K562 (cell line): Measurements from ENCODE around the gene CPN2. TPM values are rescaled to one million over a fixed set of nuclear protein-coding genes. Genes with fewer than 3 reads are reported as not detected.

Experiments used
- ATAC-seq: fragments of 200-7000 bp; cut with Tn5 transposase; 3 replicates; pipeline ENCODE4 v1.9.1; 2020; ENCODE audit warnings: moderate library complexity
- BruUV-seq: library from RNA; stranded (reverse); fragments of 400-500 nt; replicated peaks from 2 replicates; lab custom pipeline; 2021; lab: Mats Ljungman, UMichigan
- CTCF ChIA-PET: fragments of 300-600 bp; formaldehyde crosslinking; extraction: SDS; loops from one replicate; lab custom pipeline; 2021; ENCODE audit warnings: low intra/inter-chr PET ratio; lab: Yijun Ruan, JAX
- POLR2A ChIA-PET: fragments of 300-600, 350-650 bp; sonication (Branson Sonifier 250); formaldehyde crosslinking; extraction: SDS; loops from one replicate; lab custom pipeline; 2021; ENCODE audit warnings: antibody characterized with exemption, inconsistent platforms; lab: Yijun Ruan, JAX
- DNase-seq, 4 experiments: peaks; one replicate each; pipeline versions ENCODE4 v3.0.0 to v3.0.0-alpha.2; 2011 to 2018; ENCODE audit warnings: low spot score in 3 of 4, mixed read lengths in 3 of 4; ENCODE audit errors: extremely low read depth in 1 of 4
- FAIRE-seq: peaks from 2 replicates; lab custom pipeline; 2011; peaks lifted over from hg19 to GRCh38; lab: Jason Lieb, UNC
- H2AFZ ChIP-seq: 2 replicates; pipeline ENCODE4 v1.6.0; 2011; ENCODE audit warnings: low read depth, low read length, control low read depth, inconsistent platforms
- H3K27ac ChIP-seq: fragments of 200-600 bp; 3 replicates; pipeline ENCODE4 v1.8.0; 2011; ENCODE audit warnings: low read depth, mild to moderate bottlenecking, control low read depth, inconsistent platforms, low read length, moderate library complexity, mixed read lengths; ENCODE audit errors: extremely low read depth
- H3K27me3 ChIP-seq, 2 experiments: fragments of 300-600 bp in 1 of 2; 2 replicates in 1 of 2; 3 replicates in 1 of 2; pipeline versions ENCODE4 v1.6.0 to v1.8.0; 2011; ENCODE audit warnings: inconsistent platforms in 2 of 2, low read length in 2 of 2, mild to moderate bottlenecking in 1 of 2, mixed read lengths in 1 of 2, moderate library complexity in 1 of 2; ENCODE audit not compliant: control insufficient read depth in 2 of 2, insufficient read depth in 2 of 2
- H3K36me3 ChIP-seq: fragments of 300-600 bp; 3 replicates; pipeline ENCODE4 v1.8.0; 2011; ENCODE audit warnings: mild to moderate bottlenecking, low read length, inconsistent platforms; ENCODE audit not compliant: control insufficient read depth, insufficient read depth
- H3K4me1 ChIP-seq, 2 experiments: fragments of 200-600 bp in 1 of 2; replicated peaks in 1 of 2; 2 replicates in 1 of 2; 3 replicates in 1 of 2; pipeline versions ENCODE4 v1.5.1 to v1.8.0; 2011; ENCODE audit warnings: inconsistent platforms in 2 of 2, low read length in 2 of 2, mild to moderate bottlenecking in 1 of 2, mixed read lengths in 1 of 2, moderate library complexity in 1 of 2; ENCODE audit not compliant: control insufficient read depth in 2 of 2, insufficient read depth in 2 of 2
- H3K4me2 ChIP-seq: 2 replicates; pipeline ENCODE4 v1.6.1; 2011; ENCODE audit warnings: low read length, control low read depth, inconsistent platforms, mixed read lengths; ENCODE audit not compliant: insufficient read depth
- H3K4me3 ChIP-seq: fragments of 200-600 bp; sonication (generic), shearing (Covaris generic); 2 replicates; pipeline ENCODE4 v1.5.1; 2016; ENCODE audit warnings: control low read depth, inconsistent platforms
- H3K79me2 ChIP-seq: fragments of 200-600 bp; 3 replicates; pipeline ENCODE4 v1.8.0; 2011; ENCODE audit warnings: low read length, inconsistent platforms; ENCODE audit not compliant: control insufficient read depth, insufficient read depth
- H3K9ac ChIP-seq, 2 experiments: 2 replicates each; pipeline versions ENCODE4 v1.6.0 to v1.6.1; 2011; ENCODE audit warnings: low read depth in 2 of 2, low read length in 2 of 2, control low read depth in 1 of 2, inconsistent platforms in 1 of 2, mild to moderate bottlenecking in 1 of 2, mixed read lengths in 1 of 2; ENCODE audit not compliant: insufficient read depth in 1 of 2
- H3K9me1 ChIP-seq: one replicate; pipeline ENCODE4 v1.6.0; 2011; ENCODE audit warnings: inconsistent platforms, mild to moderate bottlenecking, low read length, moderate library complexity; ENCODE audit not compliant: control insufficient read depth, insufficient read depth
- H3K9me3 ChIP-seq: replicated peaks from 2 replicates; pipeline ENCODE4 v1.5.1; 2011; ENCODE audit warnings: low read depth, low read length, inconsistent platforms; ENCODE audit not compliant: control insufficient read depth, insufficient read depth
- H4K20me1 ChIP-seq: replicated peaks from 2 replicates; pipeline ENCODE4 v1.6.1; 2011; ENCODE audit warnings: low read length, inconsistent platforms, mixed read lengths; ENCODE audit not compliant: control insufficient read depth, insufficient read depth
- CBFB ChIP-seq: sonication (generic); formaldehyde crosslinking; IDR thresholded peaks from 2 replicates; pipeline ENCODE4 v1.4.0; 2020; ENCODE audit warnings: mild to moderate bottlenecking, missing genetic modification reagents
- HMG20A ChIP-seq: fragments of 450-650 bp; formaldehyde crosslinking; conservative IDR thresholded peaks from 2 replicates; pipeline ENCODE4 v1.4.0; 2020; ENCODE audit warnings: mild to moderate bottlenecking, mixed read lengths
- HNRNPLL ChIP-seq: fragments of 200-400 bp; formaldehyde crosslinking; IDR thresholded peaks from 2 replicates; pipeline ENCODE4 v1.6.1; 2017; ENCODE audit warnings: low read length, low read depth, mild to moderate bottlenecking; ENCODE audit not compliant: poor library complexity, severe bottlenecking
- NFE2 ChIP-seq: IDR thresholded peaks from 2 replicates; pipeline ENCODE4 v1.6.1; 2014; ENCODE audit warnings: antibody characterized with exemption, low read depth
- PHF8 ChIP-seq: fragments of 200-600 bp; sonication (generic); IDR thresholded peaks from 2 replicates; pipeline ENCODE4 v1.6.1; 2012; ENCODE audit warnings: mixed run types, mild to moderate bottlenecking, inconsistent platforms, low read length, moderate library complexity, borderline replicate concordance
- ZNF143 ChIP-seq: sonication (generic); formaldehyde crosslinking; IDR thresholded peaks from 2 replicates; pipeline ENCODE4 v1.9.0; 2022; ENCODE audit warnings: mild to moderate bottlenecking, missing genetic modification reagents
- ZNF165 ChIP-seq: fragments of 250-450 bp; sonication (Bioruptor Pico); IDR thresholded peaks from 2 replicates; pipeline ENCODE4 v1.4.0; 2020; ENCODE audit warnings: borderline replicate concordance
- ZNF24 ChIP-seq: fragments of 450-650 bp; IDR thresholded peaks from 2 replicates; pipeline ENCODE4 v1.6.1; 2016
- WGBS: fragments of 100-300 bp; shearing (Covaris generic); methylation state at CpG from one replicate; pipeline ENCODE4 v1.1.6; 2016; ENCODE audit warnings: low coverage, mixed read lengths; ENCODE audit not compliant: insufficient coverage; ENCODE audit errors: missing lambda C conversion rate; 5-methylcytosine and 5-hydroxymethylcytosine counted together
- in situ Hi-C: fragments of 300-500 bp; cut with MboI; formaldehyde crosslinking; loops from 4 replicates; pipeline ENCODE4 v1.15.0; 2018; ENCODE audit warnings: inconsistent platforms, mixed read lengths
- intact Hi-C: fragments of 100-400 bp; cut with micrococcal nuclease; formaldehyde crosslinking; loops from 2 replicates; pipeline ENCODE4 v1.14.2; 2022
- polyA plus RNA-seq, 8 experiments: library from polyadenylated mRNA; depleted of rRNA in 4 of 8; stranded (reverse) in 5 of 8; unstranded in 3 of 8; fragments of >200 nt; fragmentation: Nextera tagmentation in 2 of 8; fragmentation: Illumina TruSeq in 1 of 8; extraction: Ambion mirVana in 2 of 8; extraction: Trizol in 1 of 8; gene quantifications; 2 replicates each; pipeline versions ENCODE4 v1.2.1 to v1.2.3, GENCODE V29; 2011 to 2014; ENCODE audit warnings: inconsistent platforms in 1 of 8, missing spikeins in 1 of 8
- total RNA-seq, 7 experiments: library from RNA; depleted of rRNA in 6 of 7; stranded (reverse); fragments of >200 nt in 6 of 7; fragmentation: Illumina TruSeq in 2 of 7; extraction: Trizol in 2 of 7; gene quantifications; 2 replicates each; pipeline versions ENCODE4 v1.2.1 to v1.2.3, GENCODE V29; 2011 to 2021; ENCODE audit warnings: low replicate concordance in 1 of 7
- TF ChIP-seq, protein P1 (sequence below), 2 experiments: fragments of 450-650 bp in 1 of 2; IDR thresholded peaks; 2 replicates each; pipeline ENCODE4 v1.6.1; 2011 to 2017; ENCODE audit warnings: low read depth in 2 of 2, antibody characterized with exemption in 1 of 2, borderline replicate concordance in 1 of 2, low read length in 1 of 2, mild to moderate bottlenecking in 1 of 2, mixed read lengths in 1 of 2; ENCODE audit not compliant: control insufficient read depth in 1 of 2
- TF ChIP-seq, protein P2 (sequence below): conservative IDR thresholded peaks from 2 replicates; pipeline ENCODE4 v1.6.1; 2011; ENCODE audit warnings: low read depth, mild to moderate bottlenecking, low read length; ENCODE audit not compliant: control insufficient read depth
- TF ChIP-seq, protein P3 (sequence below): fragments of 250-450 bp; sonication (Bioruptor Pico); IDR thresholded peaks from 2 replicates; pipeline ENCODE4 v1.5.0; 2022; ENCODE audit warnings: mild to moderate bottlenecking
- TF ChIP-seq, protein P4 (sequence below): fragments of 150-350 bp; IDR thresholded peaks from 2 replicates; pipeline ENCODE4 v1.6.1; 2014; ENCODE audit warnings: low read depth, mild to moderate bottlenecking, low read length, borderline replicate concordance

The CPN2 gene
- total and polyA plus RNA-seq, 9 of the 15 experiments (the other 6 are each of a cell fraction or from before 2014, with no cell fraction given), result not detected

DNA sequence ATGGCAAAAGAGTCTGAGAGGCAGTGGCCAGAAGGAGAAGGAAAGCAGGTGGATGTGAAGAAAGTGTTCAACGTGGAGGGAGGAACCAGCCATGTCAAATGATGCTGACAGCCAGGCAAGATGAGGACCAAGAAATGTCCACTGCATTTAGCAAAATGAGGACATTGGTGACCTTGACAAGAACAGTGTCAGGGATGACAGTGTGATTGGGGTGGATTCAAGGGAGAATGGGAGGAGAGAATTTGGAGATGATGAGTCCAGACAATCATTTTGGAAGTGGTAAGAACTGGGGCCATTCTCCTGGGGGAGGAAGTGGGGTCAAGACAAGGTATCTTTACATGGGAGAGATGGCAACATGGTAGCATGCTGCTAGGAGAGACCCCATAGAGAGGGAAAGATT is 47.4 kb downstream of the CPN2 start:
- no peak overlapping the region for H3K9ac ChIP-seq
- no peaks in the 10 kb centered on the region for H3K36me3 ChIP-seq
- H3K4me2 ChIP-seq, result no peak overlapping the region
- H3K27ac ChIP-seq, result no peak overlapping the region
- H2AFZ ChIP-seq, result no peak overlapping the region
- CTCF ChIA-PET, result no interaction called here
- H3K4me1 ChIP-seq, result peaks cover 0 to 5% of the 10 kb centered on the region in 2 experiments; a peak in 3 of 5 replicates
- H3K79me2 ChIP-seq, result no peaks in the 10 kb centered on the region
- H3K27me3 ChIP-seq, result no peaks in the 10 kb centered on the region; a peak in 1 of 5 replicates
- H3K9me1 ChIP-seq, result no peaks in the 10 kb centered on the region
- H3K9me3 ChIP-seq, result no peaks in the 10 kb centered on the region; the same call in 1 of the 2 replicates
- no peak overlapping the region for H3K4me3 ChIP-seq
- in situ Hi-C loops (loop anchor here (25.0 kb wide), 1 partner anchor 1491 kb away; no protein-coding TSS in a partner anchor), intact Hi-C loops (no loop called here)
- FAIRE-seq, result no peak
- H4K20me1 ChIP-seq, result no peaks in the 10 kb centered on the region
- 0% methylated on average over 1 of the region's 1 CpG for WGBS
- ATAC-seq, result no peak
- no TSS peak for BruUV-seq
- no peak for DNase-seq
- POLR2A ChIA-PET, result no interaction called here
- TF ChIP-seq ZNF143 (CRISPR knock-in tag), result no peak
- TF ChIP-seq, protein P1, sequence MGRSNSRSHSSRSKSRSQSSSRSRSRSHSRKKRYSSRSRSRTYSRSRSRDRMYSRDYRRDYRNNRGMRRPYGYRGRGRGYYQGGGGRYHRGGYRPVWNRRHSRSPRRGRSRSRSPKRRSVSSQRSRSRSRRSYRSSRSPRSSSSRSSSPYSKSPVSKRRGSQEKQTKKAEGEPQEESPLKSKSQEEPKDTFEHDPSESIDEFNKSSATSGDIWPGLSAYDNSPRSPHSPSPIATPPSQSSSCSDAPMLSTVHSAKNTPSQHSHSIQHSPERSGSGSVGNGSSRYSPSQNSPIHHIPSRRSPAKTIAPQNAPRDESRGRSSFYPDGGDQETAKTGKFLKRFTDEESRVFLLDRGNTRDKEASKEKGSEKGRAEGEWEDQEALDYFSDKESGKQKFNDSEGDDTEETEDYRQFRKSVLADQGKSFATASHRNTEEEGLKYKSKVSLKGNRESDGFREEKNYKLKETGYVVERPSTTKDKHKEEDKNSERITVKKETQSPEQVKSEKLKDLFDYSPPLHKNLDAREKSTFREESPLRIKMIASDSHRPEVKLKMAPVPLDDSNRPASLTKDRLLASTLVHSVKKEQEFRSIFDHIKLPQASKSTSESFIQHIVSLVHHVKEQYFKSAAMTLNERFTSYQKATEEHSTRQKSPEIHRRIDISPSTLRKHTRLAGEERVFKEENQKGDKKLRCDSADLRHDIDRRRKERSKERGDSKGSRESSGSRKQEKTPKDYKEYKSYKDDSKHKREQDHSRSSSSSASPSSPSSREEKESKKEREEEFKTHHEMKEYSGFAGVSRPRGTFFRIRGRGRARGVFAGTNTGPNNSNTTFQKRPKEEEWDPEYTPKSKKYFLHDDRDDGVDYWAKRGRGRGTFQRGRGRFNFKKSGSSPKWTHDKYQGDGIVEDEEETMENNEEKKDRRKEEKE (IDR thresholded peaks at IDR 0.05; ENCODE audit: borderline replicate concordance in 1 of 2, control insufficient read depth in 1 of 2, low read depth in 2 of 2, low read length in 1 of 2), result no peak
- TF ChIP-seq HMG20A (CRISPR knock-in tag), result no peak
- TF ChIP-seq NFE2, result no peak
- TF ChIP-seq CBFB (CRISPR knock-in tag), result no peak
- no peak for TF ChIP-seq ZNF24
- no peak for TF ChIP-seq PHF8
- TF ChIP-seq, protein P2, sequence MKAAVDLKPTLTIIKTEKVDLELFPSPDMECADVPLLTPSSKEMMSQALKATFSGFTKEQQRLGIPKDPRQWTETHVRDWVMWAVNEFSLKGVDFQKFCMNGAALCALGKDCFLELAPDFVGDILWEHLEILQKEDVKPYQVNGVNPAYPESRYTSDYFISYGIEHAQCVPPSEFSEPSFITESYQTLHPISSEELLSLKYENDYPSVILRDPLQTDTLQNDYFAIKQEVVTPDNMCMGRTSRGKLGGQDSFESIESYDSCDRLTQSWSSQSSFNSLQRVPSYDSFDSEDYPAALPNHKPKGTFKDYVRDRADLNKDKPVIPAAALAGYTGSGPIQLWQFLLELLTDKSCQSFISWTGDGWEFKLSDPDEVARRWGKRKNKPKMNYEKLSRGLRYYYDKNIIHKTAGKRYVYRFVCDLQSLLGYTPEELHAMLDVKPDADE, result no peak
- TF ChIP-seq, protein P3, sequence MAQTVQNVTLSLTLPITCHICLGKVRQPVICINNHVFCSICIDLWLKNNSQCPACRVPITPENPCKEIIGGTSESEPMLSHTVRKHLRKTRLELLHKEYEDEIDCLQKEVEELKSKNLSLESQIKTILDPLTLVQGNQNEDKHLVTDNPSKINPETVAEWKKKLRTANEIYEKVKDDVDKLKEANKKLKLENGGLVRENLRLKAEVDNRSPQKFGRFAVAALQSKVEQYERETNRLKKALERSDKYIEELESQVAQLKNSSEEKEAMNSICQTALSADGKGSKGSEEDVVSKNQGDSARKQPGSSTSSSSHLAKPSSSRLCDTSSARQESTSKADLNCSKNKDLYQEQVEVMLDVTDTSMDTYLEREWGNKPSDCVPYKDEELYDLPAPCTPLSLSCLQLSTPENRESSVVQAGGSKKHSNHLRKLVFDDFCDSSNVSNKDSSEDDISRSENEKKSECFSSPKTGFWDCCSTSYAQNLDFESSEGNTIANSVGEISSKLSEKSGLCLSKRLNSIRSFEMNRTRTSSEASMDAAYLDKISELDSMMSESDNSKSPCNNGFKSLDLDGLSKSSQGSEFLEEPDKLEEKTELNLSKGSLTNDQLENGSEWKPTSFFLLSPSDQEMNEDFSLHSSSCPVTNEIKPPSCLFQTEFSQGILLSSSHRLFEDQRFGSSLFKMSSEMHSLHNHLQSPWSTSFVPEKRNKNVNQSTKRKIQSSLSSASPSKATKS (CRISPR knock-in tag), result no peak
- TF ChIP-seq, protein P4, sequence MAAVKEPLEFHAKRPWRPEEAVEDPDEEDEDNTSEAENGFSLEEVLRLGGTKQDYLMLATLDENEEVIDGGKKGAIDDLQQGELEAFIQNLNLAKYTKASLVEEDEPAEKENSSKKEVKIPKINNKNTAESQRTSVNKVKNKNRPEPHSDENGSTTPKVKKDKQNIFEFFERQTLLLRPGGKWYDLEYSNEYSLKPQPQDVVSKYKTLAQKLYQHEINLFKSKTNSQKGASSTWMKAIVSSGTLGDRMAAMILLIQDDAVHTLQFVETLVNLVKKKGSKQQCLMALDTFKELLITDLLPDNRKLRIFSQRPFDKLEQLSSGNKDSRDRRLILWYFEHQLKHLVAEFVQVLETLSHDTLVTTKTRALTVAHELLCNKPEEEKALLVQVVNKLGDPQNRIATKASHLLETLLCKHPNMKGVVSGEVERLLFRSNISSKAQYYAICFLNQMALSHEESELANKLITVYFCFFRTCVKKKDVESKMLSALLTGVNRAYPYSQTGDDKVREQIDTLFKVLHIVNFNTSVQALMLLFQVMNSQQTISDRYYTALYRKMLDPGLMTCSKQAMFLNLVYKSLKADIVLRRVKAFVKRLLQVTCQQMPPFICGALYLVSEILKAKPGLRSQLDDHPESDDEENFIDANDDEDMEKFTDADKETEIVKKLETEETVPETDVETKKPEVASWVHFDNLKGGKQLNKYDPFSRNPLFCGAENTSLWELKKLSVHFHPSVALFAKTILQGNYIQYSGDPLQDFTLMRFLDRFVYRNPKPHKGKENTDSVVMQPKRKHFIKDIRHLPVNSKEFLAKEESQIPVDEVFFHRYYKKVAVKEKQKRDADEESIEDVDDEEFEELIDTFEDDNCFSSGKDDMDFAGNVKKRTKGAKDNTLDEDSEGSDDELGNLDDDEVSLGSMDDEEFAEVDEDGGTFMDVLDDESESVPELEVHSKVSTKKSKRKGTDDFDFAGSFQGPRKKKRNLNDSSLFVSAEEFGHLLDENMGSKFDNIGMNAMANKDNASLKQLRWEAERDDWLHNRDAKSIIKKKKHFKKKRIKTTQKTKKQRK, result no peak
- TF ChIP-seq HNRNPLL, result no peak
- TF ChIP-seq ZNF165 (CRISPR knock-in tag), result no peak
